HT1080 (cell line): Measurements from ENCODE around the gene ATP5ME. TPM values are rescaled to one million over a fixed set of nuclear protein-coding genes. Genes with fewer than 3 reads are reported as not detected.
"Not testable (repeated sequence)": the region's sequence is repeated elsewhere in the genome, so short reads cannot be mapped to it uniquely, and the experiment has no call there.

Experiments used
- DNase-seq: peaks from one replicate; pipeline ENCODE4 v3.0.0-alpha.2; 2015; ENCODE audit warnings: low read depth
- total RNA-seq: library from RNA; depleted of rRNA; stranded (reverse); fragments of >200 nt; shearing (Covaris generic); gene quantifications from 2 replicates; pipeline ENCODE4 v1.2.3, GENCODE V29; 2014

The ATP5ME gene
- total RNA-seq, 1 experiment from 2014 or later = 214 TPM

DNA sequence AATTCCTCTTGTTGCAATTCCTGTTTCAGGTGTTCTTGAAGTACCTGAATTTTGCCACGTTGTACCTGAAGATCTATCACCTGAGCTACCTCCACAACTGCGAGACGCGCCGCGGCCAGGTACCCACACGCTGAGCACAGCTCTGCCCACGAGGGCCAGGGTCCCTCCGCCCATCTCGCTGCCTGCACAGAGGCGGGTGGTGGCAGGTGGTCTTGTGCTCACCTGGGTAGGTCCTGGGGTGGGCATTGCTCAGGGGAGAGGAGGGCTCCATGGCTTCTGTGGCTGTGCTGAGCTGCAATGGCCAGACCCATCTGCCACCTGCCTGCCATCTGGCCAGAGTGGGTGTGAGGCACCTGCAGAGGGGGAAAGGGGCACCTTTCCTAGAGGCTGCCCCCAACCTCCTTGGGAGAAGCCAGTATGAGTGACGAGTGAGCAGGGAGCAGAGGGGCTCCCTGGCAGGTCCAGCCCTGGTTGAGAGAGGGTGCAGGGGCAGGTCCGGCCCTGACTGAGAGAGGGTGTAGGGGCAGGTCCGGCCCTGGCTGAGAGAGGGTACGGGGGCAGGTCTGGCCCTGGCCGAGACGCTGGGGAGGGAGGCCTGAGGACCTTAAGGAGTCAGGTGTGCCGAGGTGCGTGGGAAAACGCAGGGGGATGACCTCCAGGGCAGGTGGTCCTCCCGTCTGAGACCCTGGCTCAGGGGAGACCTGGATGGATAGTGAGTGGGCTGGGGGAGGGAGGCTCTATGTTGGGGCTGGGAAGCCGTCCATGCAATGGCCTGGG is 38.0 kb downstream of the ATP5ME start:
- no peak for DNase-seq

GRCh38 chr4:635066-635835 is 38.8 kb downstream of the ATP5ME start:
- not testable (repeated sequence) for DNase-seq

GRCh38 chr4:634599-634985 is 39.5 kb downstream of the ATP5ME start:
- no peak for DNase-seq

DNA sequence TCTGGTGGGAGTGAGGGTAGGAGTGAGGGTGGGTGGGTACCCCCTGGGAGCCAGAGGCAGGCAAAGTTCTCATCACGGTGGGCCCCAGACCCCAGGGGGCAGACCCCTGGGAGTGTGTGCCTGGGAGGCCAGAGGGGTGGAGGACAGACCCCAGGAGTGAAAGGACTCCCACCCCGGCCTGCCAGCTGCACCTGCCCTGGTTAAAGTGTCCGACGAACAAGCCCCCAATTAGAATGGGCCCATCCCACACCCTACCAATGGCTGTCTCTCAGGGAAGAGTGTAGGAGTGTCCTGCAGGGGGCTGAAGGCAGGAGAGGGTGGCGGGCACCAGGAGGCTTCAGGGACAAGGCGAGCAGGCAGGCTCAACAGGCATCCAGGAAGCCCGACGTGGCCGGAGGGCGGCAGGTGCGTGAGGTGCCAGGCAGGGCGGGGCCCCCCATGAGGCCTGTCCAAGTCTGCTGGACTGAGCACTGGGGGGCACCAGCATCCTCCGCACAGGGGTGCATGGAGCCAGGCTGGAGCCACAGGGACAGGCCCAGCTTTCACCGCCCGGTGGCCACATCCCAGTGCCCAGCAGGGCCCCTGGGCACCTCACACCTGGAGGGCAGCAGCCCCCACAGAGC is 40.0 kb downstream of the ATP5ME start:
- no peak for DNase-seq

- no peak for DNase-seq
Observed at GRCh38 chr4:633406-633805, 40.7 kb downstream of the ATP5ME start.

GRCh38 chr4:632926-633325 is 41.1 kb downstream of the ATP5ME start:
- no peak for DNase-seq

GRCh38 chr4:632196-632790 is 41.8 kb downstream of the ATP5ME start:
- no peak for DNase-seq

DNA sequence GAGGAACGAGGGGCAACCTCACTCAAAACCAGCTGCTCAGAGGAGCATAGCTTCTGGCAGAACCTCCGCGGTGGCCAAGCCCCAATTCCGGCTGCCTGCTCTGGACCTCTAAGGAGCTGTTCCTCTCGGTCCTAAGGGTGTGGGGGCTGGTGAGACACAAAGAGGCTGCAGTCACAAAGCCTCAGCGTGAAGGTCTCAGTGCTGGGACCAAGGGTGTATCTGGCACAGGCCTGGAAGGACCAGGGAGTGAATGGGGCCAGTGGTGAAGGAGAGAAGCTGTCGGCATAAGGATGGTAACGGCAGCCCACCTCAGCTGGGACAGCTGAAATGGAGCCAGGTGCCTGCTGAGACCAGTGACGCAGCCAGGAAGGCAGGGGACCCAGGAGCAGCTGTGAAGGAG is 43.4 kb downstream of the ATP5ME start:
- DNase-seq = no peak

DNA sequence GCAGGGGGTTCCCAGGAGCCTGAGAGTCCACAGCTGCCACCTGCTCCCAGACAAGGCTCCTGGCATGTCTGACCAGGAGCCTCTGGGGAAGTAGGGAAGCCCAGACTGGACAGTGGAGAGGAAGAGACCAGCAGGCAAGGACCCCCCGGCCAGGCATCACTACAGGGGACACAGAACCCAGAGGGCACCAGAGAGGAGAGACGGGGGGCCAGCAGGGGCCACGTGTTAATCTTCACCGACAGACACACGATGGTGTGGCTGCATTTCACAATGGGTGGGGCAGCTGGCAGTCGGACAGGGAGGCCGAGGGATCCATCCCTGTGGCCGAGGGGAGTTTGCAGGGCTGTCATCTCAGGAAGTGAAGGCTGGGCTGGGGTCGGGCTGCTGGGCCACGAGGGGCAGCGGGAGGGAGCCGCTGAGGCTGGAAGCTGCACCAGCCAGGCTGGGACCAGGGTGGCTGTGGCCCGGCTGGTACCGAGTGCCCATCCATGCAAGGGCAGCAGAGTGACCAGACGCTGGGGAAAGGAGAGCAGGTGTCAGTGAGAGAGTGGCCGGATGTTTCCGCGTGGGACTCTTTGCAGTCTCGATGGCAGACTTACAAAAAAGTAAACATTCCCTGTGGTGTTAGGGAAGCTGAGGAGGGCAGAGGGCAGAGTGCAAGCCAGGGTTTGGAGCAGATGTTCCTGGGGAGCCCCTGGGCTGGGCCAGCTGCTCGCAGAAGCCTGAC is 44.0 kb downstream of the ATP5ME start:
- no peak for DNase-seq

DNA sequence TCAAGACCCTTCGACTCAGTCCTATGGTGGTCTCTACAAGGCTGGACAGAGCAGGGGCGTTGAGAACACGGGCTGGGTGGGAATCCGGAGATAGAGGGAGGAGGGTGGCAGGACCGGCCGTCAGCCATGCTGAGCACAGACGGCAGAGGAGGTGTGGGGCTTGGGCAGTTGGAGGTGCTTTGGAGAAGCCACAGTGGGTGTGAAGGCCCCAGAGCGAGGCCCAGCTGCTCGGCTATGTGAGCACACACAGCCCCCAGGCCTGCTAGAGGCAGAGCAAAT is 44.5 kb downstream of the ATP5ME start:
- DNase-seq = no peak

- no peak for DNase-seq
Observed at GRCh38 chr4:628821-629635, 45.0 kb downstream of the ATP5ME start.

- DNase-seq = no peak
Observed at GRCh38 chr4:628311-628741, 45.8 kb downstream of the ATP5ME start.

DNA sequence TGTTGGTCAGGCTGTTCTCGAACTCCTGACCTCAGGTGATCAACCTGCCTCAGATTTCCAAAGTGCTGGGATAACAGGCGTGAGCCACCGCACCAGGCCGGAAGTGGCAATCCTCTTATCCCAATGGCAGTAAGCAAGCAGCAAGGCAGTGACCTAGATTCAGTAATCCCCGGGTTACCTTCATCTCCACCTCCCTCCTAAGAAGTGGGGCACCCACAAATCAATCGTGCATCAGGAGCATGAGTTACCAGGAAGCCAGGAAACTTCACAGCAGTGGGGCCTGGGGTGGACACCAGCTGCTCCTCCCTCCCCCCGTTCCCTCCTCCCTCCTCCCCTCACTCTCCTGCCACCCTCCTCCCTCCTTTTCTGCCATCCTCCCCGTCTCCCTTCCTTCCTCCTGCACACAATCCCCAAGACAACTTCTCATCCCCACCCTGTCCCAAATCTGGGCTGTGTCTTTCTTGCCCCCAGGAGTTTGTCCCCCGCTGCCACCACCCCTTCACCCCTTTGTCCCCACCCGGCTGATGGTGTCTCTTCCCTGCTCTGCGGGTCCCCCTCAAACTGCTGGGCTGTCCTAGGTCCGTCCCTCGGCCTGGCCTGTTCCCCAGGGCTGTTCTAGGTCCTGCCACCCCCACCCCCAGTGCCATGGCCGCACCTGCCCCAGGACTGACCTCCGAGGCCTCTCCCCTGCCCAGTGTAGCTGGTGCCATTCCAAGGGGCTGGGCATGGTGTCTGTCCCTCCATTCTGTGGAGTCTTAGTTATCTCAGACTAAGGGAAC is 46.5 kb downstream of the ATP5ME start:
- no peak for DNase-seq

DNA sequence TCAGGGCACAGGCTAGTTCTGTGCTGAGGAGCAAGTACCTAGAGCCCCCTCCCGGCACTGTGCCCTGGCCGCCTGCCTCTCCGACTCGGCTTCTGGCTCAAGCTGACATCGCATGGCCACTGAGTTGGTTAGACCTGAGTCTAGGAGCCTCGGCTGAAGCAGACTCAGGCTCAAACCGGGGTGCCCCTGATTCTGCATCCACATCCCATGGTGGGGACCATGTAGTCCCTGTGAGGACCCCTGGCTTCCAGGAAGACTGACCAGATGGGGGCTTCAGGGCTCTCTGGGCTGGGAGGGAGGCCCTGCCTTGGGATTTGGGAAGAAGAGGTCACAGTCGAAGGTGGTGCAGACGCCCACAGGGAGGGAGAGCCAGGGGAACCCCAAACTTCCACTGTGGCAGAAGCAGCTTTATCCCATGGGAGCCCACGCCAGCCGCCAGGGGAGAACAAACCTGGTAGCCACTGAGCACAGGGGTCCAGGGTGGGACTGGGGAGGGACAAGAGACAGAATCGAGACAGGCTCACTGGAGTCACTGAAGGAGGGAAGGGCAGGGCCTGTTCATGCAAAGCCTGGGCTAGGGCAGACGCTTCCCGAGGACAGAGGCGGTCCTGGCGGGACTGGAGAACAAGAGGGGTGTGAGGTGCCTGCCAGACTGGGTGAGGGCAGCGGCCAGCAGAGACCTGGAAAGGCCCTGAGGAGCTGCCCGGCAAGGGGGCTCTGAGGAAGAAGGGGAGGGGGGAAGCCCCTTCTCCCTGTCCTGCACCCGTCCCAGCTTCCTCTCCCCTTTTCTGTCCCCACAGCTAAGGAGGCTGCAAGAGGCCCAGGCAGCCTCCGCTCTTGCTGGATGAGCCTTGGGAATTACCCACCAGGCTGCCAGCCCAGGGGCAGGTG is 47.6 kb downstream of the ATP5ME start:
- no peak for DNase-seq

DNA sequence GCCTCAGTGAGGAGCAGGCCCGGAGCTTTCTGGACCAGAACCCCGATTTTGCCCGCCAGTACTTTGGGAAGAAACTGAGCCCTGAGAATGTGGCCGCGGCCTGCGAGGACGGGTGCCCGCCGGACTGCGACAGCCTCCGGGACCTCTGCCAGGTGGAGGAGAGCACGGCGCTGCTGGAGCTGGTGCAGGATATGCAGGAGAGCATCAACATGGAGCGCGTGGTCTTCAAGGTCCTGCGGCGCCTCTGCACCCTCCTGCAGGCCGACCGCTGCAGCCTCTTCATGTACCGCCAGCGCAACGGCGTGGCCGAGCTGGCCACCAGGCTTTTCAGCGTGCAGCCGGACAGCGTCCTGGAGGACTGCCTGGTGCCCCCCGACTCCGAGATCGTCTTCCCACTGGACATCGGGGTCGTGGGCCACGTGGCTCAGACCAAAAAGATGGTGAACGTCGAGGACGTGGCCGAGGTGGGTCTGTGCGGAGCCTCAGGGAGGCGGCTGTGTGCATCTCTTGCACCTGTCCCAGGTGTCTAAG is 48.4 kb downstream of the ATP5ME start:
- DNase-seq = no peak

DNA sequence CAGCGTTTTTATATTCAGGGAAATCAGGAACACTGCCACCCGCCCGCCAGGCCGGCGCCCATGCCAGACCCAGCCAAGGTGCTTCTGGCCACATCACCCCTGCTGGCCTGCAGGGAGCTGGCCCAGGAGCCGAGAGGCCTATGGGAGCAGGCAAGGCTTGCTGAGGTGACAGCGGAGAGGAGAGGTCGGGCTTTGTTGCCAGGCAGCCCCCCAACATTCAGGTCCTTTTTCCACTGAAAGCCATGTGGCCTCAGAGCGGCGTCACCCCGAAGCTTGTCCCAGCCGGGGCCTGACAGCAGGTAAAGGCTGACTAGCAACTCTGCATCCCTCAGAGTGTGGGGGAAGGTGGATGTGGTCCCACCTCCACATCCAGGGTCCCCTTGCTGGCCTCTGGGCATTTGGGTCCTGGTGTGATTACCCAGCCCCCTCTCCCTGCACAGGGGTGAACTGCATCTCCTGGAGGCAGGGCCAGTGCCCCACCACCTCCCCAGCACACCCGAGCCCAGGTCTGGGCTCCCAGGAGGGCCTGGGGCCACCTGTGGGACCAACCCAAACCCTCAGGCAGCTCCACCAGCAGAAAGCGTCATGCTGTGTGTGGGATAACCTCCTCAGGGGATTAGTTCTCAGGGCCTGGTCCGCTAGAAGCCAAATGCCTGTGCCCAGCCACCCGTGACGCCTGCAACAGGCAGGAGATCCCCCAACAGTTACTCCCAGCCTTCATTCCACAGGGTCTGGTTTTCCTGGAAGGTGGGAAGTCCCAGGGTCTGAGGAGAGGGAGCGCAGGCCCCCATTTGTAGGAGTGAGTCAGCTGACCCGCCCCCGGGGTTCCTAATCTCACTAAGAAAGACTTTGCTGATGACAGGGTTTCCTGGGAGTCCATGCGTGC is 49.1 kb downstream of the ATP5ME start, which contains the start of gene PDE6B:
Gene PDE6B, plus strand, starts transcription at position 869 of the 886 bp plus-strand sequence. CDS start 54 bp downstream, outside the sequence.
- DNase-seq = no peak

DNA sequence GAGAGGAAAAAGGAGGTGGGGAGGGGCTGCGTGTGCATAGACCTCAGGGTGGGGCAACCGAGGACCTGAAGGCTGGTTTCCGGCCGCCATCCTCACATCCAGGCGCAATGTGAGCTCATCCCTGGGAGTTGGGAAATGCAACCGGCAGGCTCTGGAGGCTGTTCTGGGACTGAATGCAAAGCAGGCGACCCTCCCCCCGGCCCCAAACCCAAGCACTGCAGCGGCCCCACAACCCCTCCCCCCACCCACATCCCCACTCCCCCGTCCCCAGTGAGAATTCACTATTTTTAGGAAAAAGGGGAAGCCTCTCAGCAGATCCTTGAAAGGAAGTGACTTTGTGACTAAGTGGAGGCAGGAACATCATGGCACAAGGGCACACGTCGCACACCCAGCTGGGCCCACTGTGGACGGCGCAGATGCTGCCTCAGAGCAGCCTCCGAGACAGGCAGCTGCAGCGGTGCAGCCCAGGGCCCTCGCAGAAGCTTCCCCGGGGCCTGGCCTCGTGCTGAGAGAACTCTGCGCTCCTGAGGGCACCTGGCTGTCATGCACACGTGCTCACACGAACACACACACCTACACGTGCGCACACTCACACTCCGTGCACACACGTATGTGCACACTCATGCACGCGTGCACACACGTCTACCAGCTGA is 50.0 kb downstream of the ATP5ME start:
- DNase-seq = no peak
